ENCODE measurements around the gene ZCCHC10. TPM values are rescaled to one million over a fixed set of nuclear protein-coding genes. Genes with fewer than 3 reads are reported as not detected.

ZCCHC10 gene
- total and polyA plus RNA-seq, 2 of the 4 experiments (the other 2 are of a cell fraction) = 4.1 to 20.4 TPM

GRCh38 chr5:132949136-132949535 lies 77.2 kb downstream of the ZCCHC10 start:
- peaks cover 6 to 62% of the 10 kb centered on the region in 2 experiments; a peak in 2 of 4 replicates for H3K79me1 ChIP-seq (ENCODE audit: low read depth in 1 of 2, low read length in 2 of 2)
- intact Hi-C loops (cut with micrococcal nuclease) (no loop called here), dilution Hi-C loops (cut with HindIII; ENCODE audit: low sequenced_read_pairs, unreplicated experiment) (no loop called here), in situ Hi-C loops (cut with MboI; ENCODE audit: low sequenced_read_pairs) (no loop called here)
- no peak overlapping the region for H2AK9ac ChIP-seq (replicated peaks; ENCODE audit: low read depth, low read length, poor library complexity)
- H3K56ac ChIP-seq (ENCODE audit: extremely low read depth, insufficient read depth, low read length) = no peak overlapping the region
- no TSS peak for BruUV-seq (replicated peaks)
- no peak overlapping the region for H4K91ac ChIP-seq (ENCODE audit: insufficient read depth, low read depth, low read length)
- no peak overlapping the region for H3K18ac ChIP-seq (ENCODE audit: low read depth, low read length)
- H2BK120ac ChIP-seq (ENCODE audit: low read depth, low read length) = no peak overlapping the region
- H3K36me3 ChIP-seq (ENCODE audit: control insufficient read depth, insufficient read depth, low read length) = peaks cover 4% of the 10 kb centered on the region
- DNase-seq = no peak
- CTCF ChIA-PET = no interaction called here
- no peak for TF ChIP-seq NFE2L2 (IDR thresholded peaks at IDR 0.05; ENCODE audit: low read depth, low read length)
- TF ChIP-seq CEBPB (IDR thresholded peaks at IDR 0.05; ENCODE audit: low read depth, low read length) = no peak
- no peak for TF ChIP-seq RCOR1 (IDR thresholded peaks at IDR 0.05; ENCODE audit: insufficient replicate concordance, low read length)
- TF ChIP-seq POLR2A (IDR thresholded peaks at IDR 0.05; ENCODE audit: low read depth, low read length) = no peak
- no peak for TF ChIP-seq BHLHE40 (IDR thresholded peaks at IDR 0.05; ENCODE audit: low read depth, low read length)
- no peak for TF ChIP-seq MXI1 (IDR thresholded peaks at IDR 0.05; ENCODE audit: borderline replicate concordance, low read depth, low read length)
- H3K27me3 ChIP-seq (ENCODE audit: control insufficient read depth, insufficient read depth, low read length) = no peaks in the 10 kb centered on the region
- ATAC-seq (ENCODE audit: low read depth) = no peak
- no CpG with 5 or more reads among the region's 2 CpGs for WGBS, 2 experiments (ENCODE audit: extremely low coverage in 2 of 2, insufficient read length in 1 of 2)
- no peak overlapping the region for H2BK20ac ChIP-seq (ENCODE audit: low read depth, low read length)
- H3K4me3 ChIP-seq (ENCODE audit: insufficient read depth, low read depth, low read length) = no peak overlapping the region
- H3K9me1 ChIP-seq (ENCODE audit: insufficient read depth, low read length) = peaks cover 22% of the 10 kb centered on the region
- H3K23ac ChIP-seq (ENCODE audit: low read depth, low read length) = no peak overlapping the region
- H3K9ac ChIP-seq (ENCODE audit: low read depth, low read length) = no peak overlapping the region
- no peak overlapping the region for H3K27ac ChIP-seq (ENCODE audit: insufficient read depth, low read length)
- H3K4ac ChIP-seq (ENCODE audit: low read depth, low read length) = no peak overlapping the region
- H2AK5ac ChIP-seq (ENCODE audit: low read depth, low read length) = no peak overlapping the region
- no peak overlapping the region for H3K4me2 ChIP-seq (ENCODE audit: low read depth, low read length)
- H3K9me3 ChIP-seq (ENCODE audit: control insufficient read depth, insufficient read depth, low read length) = no peaks in the 10 kb centered on the region
- POLR2A ChIA-PET (ENCODE audit: unreplicated experiment) = no interaction called here
- peaks cover 98% of the 10 kb centered on the region for H4K20me1 ChIP-seq (ENCODE audit: insufficient read depth, low read length)
- no peak overlapping the region for H4K8ac ChIP-seq (ENCODE audit: low read depth in 2 of 2, low read length in 2 of 2)
- no peak overlapping the region for H3K14ac ChIP-seq (replicated peaks; ENCODE audit: low read depth, low read length)
- H2BK15ac ChIP-seq (ENCODE audit: low read depth, low read length) = no peak overlapping the region
- H4K5ac ChIP-seq (ENCODE audit: low read depth, low read length) = no peak overlapping the region
- no peak overlapping the region for H2AFZ ChIP-seq (replicated peaks; ENCODE audit: low read length, poor library complexity)
- peaks cover 18% of the 10 kb centered on the region for H3K4me1 ChIP-seq (ENCODE audit: control insufficient read depth, insufficient read depth, low read length)
- H2BK5ac ChIP-seq (ENCODE audit: low read depth, low read length, poor library complexity, severe bottlenecking) = no peak overlapping the region
